HG03432 (cell line): ENCODE measurements around the gene XRCC5.
"Not testable (repeated sequence)": the region's sequence is repeated elsewhere in the genome, so short reads cannot be mapped to it uniquely, and the experiment has no call there.

Experiments
- ATAC-seq: cut with Tn5 transposase; IDR thresholded peaks from one replicate; pipeline ENCODE4 v1.9.1; 2021; ENCODE audit warnings: mild to moderate bottlenecking, moderate library complexity; ENCODE audit not compliant: unreplicated experiment

Gene XRCC5

GRCh38 chr2:216114714-216115531 lies 5.8 kb downstream of the XRCC5 start:
- ATAC-seq: peak; percentile 52

DNA sequence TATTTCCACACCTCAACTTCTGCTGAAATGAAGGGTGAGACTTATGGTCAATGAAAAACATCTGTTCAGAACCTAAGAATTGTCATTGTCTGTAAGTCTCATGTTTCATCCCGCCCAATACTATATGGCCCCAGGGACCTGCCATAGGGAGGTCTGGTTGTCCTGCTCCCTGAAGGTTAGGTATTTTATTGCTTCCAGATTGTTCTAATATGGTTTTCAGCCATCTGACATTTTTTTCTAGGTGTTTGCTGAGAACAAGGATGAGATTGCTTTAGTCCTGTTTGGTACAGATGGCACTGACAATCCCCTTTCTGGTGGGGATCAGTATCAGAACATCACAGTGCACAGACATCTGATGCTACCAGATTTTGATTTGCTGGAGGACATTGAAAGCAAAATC lies 7.3 kb downstream of the XRCC5 start:
- no peak for ATAC-seq

GRCh38 chr2:216117561-216118340 lies 8.6 kb downstream of the XRCC5 start:
- no peak for ATAC-seq

- no peak for ATAC-seq
Measured at GRCh38 chr2:216118474-216118873, 9.3 kb downstream of the XRCC5 start.

DNA sequence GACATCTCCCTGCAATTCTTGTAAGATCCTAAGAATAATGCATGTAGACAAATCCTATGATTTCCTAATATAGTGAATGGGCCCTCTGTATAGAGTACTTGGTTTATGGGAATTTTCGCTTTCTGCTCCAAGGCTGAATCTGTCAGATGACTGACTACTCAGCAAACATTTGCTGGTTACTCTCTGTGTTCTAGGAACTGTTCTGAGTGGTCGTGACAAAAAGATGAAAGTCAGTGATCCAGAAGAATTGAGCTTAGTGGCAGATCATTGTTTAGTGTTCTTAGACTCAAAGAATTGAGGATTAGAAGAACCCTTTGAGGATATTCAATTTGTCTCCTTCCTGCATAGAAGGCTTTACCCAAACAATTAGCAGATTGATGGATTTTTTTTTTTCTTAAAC lies 10.0 kb downstream of the XRCC5 start:
- ATAC-seq: no peak

GRCh38 chr2:216119986-216120385 lies 10.8 kb downstream of the XRCC5 start:
- ATAC-seq: no peak

DNA sequence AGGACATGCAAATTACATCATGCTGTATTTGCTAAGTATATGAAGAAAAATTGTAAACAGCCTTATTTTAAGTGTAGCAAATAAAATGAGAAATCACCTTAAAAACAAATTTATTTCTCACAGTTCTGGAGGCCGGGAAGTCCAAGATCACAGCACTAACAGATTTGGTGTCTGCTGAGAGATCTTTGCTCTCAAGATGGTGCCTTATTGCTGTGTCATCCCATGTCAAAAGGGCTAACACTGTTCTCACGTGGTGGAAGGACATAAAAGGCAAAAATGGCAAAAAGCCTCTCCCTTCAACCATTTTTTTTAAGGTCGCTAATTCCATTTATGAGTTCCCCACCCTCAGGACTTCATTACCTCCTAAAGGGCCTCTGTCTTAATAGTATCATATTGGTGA lies 12.1 kb downstream of the XRCC5 start:
- ATAC-seq: no peak

GRCh38 chr2:216126943-216127342 lies 17.8 kb downstream of the XRCC5 start:
- ATAC-seq: no peak

DNA sequence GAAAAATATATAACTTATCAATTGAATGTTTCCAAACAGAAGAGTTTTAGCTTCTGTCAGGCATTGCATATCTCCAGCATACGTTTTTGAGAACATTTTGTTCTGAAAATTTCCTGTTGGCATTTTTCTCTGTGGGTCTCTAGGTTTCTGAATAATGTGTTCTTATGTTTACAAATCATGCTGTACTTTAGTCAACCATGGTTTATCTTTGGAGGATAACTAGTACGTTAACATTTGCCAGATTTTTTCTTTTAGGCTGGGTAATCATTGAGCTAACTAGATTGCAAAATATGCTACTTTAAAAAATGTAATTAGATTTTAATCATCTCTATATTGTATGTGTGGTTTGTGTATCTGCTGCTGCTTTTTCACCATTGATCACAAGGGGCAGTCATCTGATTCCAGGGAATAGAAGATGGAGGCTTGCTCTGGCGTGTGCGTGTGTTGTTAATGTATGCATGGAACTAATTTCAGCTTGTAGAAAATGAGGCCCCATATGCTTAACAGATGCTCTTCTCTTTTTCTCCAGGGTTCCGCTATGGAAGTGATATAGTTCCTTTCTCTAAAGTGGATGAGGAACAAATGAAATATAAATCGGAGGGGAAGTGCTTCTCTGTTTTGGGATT lies 21.3 kb downstream of the XRCC5 start:
- no peak for ATAC-seq

GRCh38 chr2:216131175-216131926 lies 22.2 kb downstream of the XRCC5 start:
- no peak for ATAC-seq

GRCh38 chr2:216132585-216132984 lies 23.4 kb downstream of the XRCC5 start:
- no peak for ATAC-seq

DNA sequence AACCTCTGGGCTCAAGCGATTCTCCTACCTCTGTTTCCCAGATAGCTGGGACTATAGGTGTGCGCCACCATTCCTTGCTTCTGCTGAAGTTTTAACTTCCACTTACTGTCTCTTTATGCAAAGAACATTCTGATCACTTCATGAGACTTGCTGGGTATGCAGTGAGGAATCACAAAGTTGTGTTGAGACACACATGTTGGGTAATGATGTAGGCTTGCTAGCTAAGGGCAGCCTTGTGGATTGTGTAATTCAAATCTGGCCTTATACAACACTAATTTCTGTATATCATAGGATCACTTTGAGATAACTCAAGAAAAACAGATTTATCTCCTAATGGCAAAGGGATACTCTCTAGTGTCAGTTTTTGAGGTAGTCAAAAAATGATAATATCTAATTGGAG lies 24.2 kb downstream of the XRCC5 start:
- no peak for ATAC-seq

DNA sequence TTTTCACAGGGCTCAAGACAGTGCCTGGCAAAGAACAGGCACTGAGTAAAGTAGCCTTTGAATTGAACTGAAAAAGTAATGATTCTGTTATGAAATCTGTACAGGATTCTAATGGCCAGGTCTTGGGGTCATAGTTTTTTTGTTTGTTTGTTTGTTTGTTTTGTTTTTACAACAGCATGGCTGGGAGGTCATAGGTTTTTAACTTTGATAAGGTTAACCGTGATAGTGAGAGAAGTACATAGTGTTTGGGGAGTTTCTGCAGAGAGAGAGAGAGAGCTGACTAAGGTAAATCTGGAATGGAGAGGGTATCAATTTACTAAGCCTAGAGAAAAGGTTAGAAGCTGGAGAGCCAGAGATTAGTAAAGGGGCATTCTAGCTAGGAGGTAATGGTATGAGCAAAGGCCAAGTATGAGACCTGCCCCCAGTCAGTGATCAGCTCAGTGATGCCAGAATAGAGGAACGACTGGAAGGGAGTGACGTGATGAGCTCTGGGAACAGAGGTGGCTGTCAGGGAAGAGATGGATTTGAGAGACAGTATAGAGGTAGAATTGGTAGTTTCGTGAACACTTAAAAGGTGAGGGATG lies 25.9 kb downstream of the XRCC5 start:
- ATAC-seq: no peak

GRCh38 chr2:216139884-216140283 lies 30.7 kb downstream of the XRCC5 start:
- no peak for ATAC-seq

DNA sequence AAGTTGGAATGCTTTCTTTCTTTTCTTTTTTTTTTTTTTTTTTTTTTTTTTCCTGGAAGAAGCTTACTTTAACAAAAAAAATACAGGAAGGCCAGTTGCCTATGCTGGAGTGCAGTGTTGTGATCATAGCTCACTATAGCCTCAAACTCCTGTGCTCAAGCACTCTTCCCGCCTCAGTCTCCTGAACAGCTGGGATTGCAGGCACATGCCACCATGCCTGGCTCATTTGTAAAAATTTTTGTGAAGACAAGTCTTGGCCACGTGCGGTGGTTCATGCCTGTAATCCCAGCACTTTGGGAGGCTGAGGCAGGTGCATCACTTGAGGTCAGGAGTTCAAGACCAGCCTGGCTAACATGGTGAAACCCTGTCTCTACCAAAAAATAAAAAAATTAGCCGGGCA lies 32.4 kb downstream of the XRCC5 start:
- not testable (repeated sequence) for ATAC-seq

GRCh38 chr2:216142540-216142939 lies 33.4 kb downstream of the XRCC5 start:
- ATAC-seq: peak; percentile 99

DNA sequence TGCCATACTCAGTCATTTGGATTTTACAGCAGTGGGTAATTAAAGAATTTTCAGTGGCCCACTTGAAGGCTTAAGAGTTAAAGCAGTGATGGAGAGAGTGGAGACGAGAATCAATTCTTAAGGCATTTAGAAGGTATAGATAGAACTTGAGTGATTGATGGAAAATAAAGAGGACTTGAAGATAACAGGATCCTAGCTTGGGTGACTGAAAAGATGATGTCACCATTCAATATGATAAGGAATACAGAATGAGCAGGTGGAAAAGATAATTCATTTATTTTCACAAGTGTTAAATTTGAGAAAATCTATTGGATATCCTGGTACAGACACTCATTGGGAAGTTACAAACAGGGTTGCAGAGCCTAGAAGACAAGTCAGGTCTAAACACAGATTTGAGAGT lies 35.2 kb downstream of the XRCC5 start:
- no peak for ATAC-seq

- no peak for ATAC-seq
Measured at GRCh38 chr2:216144857-216145256, 35.7 kb downstream of the XRCC5 start.

GRCh38 chr2:216146573-216146972 lies 37.4 kb downstream of the XRCC5 start:
- no peak for ATAC-seq
